HCEC 1CT (cell line): Measurements from ENCODE around the gene GCDH.

Source experiments
- DNase-seq: peaks from one replicate; pipeline ENCODE4 v3.0.0-alpha.2; 2017

GCDH gene

DNA sequence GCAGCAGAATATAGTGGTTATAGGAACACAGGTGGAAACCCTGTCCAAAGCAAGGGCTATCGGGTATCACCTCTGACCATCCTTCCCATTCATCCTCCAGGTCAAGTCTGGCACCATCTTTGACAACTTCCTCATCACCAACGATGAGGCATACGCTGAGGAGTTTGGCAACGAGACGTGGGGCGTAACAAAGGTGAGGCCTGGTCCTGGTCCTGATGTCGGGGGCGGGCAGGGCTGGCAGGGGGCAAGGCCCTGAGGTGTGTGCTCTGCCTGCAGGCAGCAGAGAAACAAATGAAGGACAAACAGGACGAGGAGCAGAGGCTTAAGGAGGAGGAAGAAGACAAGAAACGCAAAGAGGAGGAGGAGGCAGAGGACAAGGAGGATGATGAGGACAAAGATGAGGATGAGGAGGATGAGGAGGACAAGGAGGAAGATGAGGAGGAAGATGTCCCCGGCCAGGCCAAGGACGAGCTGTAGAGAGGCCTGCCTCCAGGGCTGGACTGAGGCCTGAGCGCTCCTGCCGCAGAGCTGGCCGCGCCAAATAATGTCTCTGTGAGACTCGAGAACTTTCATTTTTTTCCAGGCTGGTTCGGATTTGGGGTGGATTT lies 52.6 kb downstream of the GCDH start:
- no peak for DNase-seq

GRCh38 chr19:12944104-12944674 lies 53.2 kb downstream of the GCDH start:
- no peak for DNase-seq

- peak; percentile 97 for DNase-seq
Measured at GRCh38 chr19:12945479-12946091, 54.6 kb downstream of the GCDH start, which contains the start of gene RAD23A. TSS of gene RAD23A (plus strand) at chr19:12945862. CDS start at chr19:12945949, 87 bp downstream.

DNA sequence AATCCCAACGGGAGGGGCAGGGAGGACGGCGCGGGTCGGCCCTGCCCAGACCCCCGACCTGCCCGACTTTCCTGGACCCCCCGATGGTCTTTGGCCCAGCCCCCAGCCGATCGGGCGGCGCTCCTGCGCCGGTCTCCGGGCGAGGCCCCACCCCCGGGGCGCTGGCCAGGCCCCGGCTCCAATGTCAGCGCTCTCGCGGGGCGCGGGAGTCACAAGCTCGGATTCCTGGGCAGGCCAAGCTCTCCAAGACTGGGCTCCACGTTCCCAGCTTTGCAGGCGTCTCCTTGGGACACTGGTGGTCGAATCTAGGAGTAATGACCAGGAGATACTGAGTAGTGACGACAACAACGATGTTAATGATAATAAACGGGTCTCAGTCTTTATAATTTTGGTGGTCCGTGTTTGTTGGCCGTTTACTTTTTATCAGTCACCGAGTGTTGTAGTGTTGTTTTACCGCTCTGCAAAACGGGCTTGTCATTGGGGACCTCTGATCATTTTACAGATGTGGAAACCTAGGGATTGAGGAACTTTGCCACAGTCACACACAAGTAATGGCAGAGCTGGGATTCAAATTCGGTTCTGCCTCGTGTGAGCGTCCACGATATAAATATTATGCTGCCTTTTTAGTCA lies 55.2 kb downstream of the GCDH start:
- peak; percentile 80 for DNase-seq

DNA sequence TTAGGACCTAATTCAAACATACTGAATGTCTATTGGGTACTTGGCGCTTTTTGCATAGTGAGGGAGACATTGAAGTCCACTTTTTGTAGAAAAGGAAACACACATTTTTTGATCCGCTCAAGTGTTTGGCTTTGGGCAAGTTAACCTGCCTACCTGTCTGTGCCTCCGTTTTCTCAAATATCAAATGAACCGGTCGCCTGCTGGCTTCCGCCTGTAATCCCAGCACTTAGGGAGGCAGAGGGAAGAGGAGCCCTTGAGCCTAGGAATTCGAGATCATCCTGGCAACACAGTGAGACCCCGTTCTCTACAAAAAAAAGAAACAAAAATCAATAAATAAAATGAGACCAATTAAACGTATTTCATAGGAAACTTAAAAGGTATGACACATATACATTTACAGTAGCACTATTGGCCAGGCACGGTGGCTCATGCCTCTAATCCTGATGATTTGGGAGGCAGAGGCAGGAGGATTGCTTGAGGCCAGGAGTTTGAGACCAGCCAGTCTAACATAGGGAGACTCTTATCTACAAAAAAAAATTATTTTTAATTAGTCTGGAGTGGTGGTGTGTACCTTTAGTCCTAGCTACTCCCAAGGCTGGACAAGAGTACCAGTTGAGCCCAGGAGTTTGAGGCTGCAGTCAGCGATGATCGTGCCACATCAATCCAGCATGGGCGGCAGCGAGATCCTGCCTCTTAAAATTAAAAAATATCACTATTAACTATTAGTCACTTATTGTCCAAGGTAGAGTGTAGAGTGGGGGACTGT lies 56.0 kb downstream of the GCDH start:
- no peak for DNase-seq

DNA sequence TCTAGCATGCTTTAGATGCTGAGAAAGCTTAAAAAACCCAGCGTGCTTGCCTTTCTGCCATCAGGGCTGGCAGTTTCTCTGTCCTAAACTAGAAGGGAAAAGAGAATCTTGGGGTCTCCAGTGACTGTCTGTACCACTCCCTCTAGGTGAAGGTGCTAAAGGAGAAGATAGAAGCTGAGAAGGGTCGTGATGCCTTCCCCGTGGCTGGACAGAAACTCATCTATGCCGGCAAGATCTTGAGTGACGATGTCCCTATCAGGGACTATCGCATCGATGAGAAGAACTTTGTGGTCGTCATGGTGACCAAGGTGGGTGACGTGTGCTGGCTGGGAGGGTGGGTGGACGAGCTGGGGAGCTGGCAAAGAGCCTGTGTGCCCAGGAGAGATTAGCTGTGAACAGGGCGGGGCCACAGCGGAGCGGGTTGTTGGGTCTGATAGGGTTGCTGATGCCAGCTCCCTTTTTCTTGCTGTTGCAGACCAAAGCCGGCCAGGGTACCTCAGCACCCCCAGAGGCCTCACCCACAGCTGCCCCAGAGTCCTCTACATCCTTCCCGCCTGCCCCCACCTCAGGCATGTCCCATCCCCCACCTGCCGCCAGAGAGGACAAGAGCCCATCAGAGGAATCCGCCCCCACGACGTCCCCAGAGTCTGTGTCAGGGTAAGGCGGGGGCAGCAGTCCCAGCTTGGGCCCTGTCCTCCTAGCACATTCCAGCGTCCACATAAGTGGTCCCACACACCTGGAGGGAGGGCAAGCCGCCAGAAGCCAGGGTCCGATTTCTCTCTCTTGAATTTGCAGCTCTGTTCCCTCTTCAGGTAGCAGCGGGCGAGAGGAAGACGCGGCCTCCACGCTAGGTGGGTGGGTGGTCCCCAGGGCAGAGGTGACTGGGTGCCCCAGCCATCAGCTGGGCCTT lies 57.0 kb downstream of the GCDH start:
- no peak for DNase-seq

- no peak for DNase-seq
Measured at GRCh38 chr19:12948612-12949362, 57.8 kb downstream of the GCDH start.
